ENCODE data around the gene ZNF587. TPM values are rescaled to one million over a fixed set of nuclear protein-coding genes. Genes with fewer than 3 reads are reported as not detected.
"Not testable (repeated sequence)": the region's sequence is repeated elsewhere in the genome, so short reads cannot be mapped to it uniquely, and the experiment has no call there.

The ZNF587 gene
- total RNA-seq, 2 donors from 2014 or later = 18.3 to 29.7 TPM

GRCh38 chr19:57829316-57829715, 20.3 kb upstream of the ZNF587 start:
- Histone ChIP-seq H3K27ac (no peak overlapping the region), H3K27me3 (replicated peaks; ENCODE audit: insufficient read depth) (no peaks in the 10 kb centered on the region), H3K4me3 (no peak overlapping the region), H3K36me3 (no peaks in the 10 kb centered on the region), H3K4me1 (ENCODE audit: control insufficient read depth in 1 of 2, low read depth in 2 of 2) (no peaks in the 10 kb centered on the region), H3K9me3 (peaks cover 3% of the 10 kb centered on the region)
- DNase-seq (ENCODE audit: low spot score) (no peak), ATAC-seq (ENCODE audit: insufficient number of reproducible peaks, low FRiP score, low read depth) (no peak)
- no peak for TF ChIP-seq CTCF (IDR thresholded peaks at IDR 0.05)

- ATAC-seq (ENCODE audit: insufficient number of reproducible peaks, low FRiP score, low read depth) = no peak
- peaks cover 3% of the 10 kb centered on the region for H3K9me3 ChIP-seq
- H3K4me3 ChIP-seq = peak within 1 kb of the TSS; percentile 66
- DNase-seq (ENCODE audit: low spot score) = no peak
- no peaks in the 10 kb centered on the region for H3K27me3 ChIP-seq (replicated peaks; ENCODE audit: insufficient read depth)
- no peaks in the 10 kb centered on the region for H3K4me1 ChIP-seq (ENCODE audit: control insufficient read depth in 1 of 2, low read depth in 2 of 2)
- no peaks in the 10 kb centered on the region for H3K36me3 ChIP-seq
- TF ChIP-seq CTCF (IDR thresholded peaks at IDR 0.05) = peak; percentile 18
- peak within 1 kb of the TSS in 1 of 2 donors; percentile 46 for H3K27ac ChIP-seq
Measured at GRCh38 chr19:57830071-57830602, 19.5 kb upstream of the ZNF587 start, which contains the start of gene ZNF587B. Gene ZNF587B, plus strand, starts transcription at chr19:57830299. Its CDS starts 230 bp downstream, at chr19:57830529.

GRCh38 chr19:57836991-57837390, 12.7 kb upstream of the ZNF587 start:
- not testable (repeated sequence) for ATAC-seq (ENCODE audit: insufficient number of reproducible peaks, low FRiP score, low read depth); H3K4me1 ChIP-seq (ENCODE audit: control insufficient read depth in 1 of 2, low read depth in 2 of 2); H3K27me3 ChIP-seq (replicated peaks; ENCODE audit: insufficient read depth); H3K4me3 ChIP-seq; H3K9me3 ChIP-seq; DNase-seq (ENCODE audit: low spot score); H3K27ac ChIP-seq
- peaks cover 16% of the 10 kb centered on the region for H3K36me3 ChIP-seq

GRCh38 chr19:57838622-57839191, 11.0 kb upstream of the ZNF587 start:
- H3K27ac ChIP-seq; H3K27me3 ChIP-seq (replicated peaks; ENCODE audit: insufficient read depth); H3K9me3 ChIP-seq; H3K4me3 ChIP-seq; H3K4me1 ChIP-seq (ENCODE audit: control insufficient read depth in 1 of 2, low read depth in 2 of 2); ATAC-seq (ENCODE audit: insufficient number of reproducible peaks, low FRiP score, low read depth); DNase-seq (ENCODE audit: low spot score): not testable (repeated sequence)
- H3K36me3 ChIP-seq = peaks cover 22% of the 10 kb centered on the region

GRCh38 chr19:57841122-57841763, 8.4 kb upstream of the ZNF587 start:
- H3K36me3 ChIP-seq = peaks cover 28% of the 10 kb centered on the region
- ATAC-seq (ENCODE audit: insufficient number of reproducible peaks, low FRiP score, low read depth) = no peak
- no peak for TF ChIP-seq CTCF (IDR thresholded peaks at IDR 0.05)
- no peaks in the 10 kb centered on the region for H3K9me3 ChIP-seq
- no peaks in the 10 kb centered on the region for H3K4me1 ChIP-seq (ENCODE audit: control insufficient read depth in 1 of 2, low read depth in 2 of 2)
- H3K27ac ChIP-seq = no peak overlapping the region
- no peak for DNase-seq (ENCODE audit: low spot score)
- no peak overlapping the region for H3K4me3 ChIP-seq
- no peaks in the 10 kb centered on the region for H3K27me3 ChIP-seq (replicated peaks; ENCODE audit: insufficient read depth)

- H3K9me3 ChIP-seq; H3K27me3 ChIP-seq (replicated peaks; ENCODE audit: insufficient read depth); H3K4me3 ChIP-seq; H3K4me1 ChIP-seq (ENCODE audit: control insufficient read depth in 1 of 2, low read depth in 2 of 2); DNase-seq (ENCODE audit: low spot score); H3K36me3 ChIP-seq; H3K27ac ChIP-seq; ATAC-seq (ENCODE audit: insufficient number of reproducible peaks, low FRiP score, low read depth): not testable (repeated sequence)
Measured at GRCh38 chr19:57847164-57847563, 2.5 kb upstream of the ZNF587 start.

GRCh38 chr19:57849162-57849665, 445 bp upstream of the ZNF587 start:
- H3K27ac ChIP-seq; ATAC-seq (ENCODE audit: insufficient number of reproducible peaks, low FRiP score, low read depth); DNase-seq (ENCODE audit: low spot score); H3K4me1 ChIP-seq (ENCODE audit: control insufficient read depth in 1 of 2, low read depth in 2 of 2); H3K9me3 ChIP-seq; H3K27me3 ChIP-seq (replicated peaks; ENCODE audit: insufficient read depth): not testable (repeated sequence)
- Histone ChIP-seq H3K4me3 (peak overlapping the region; percentile 81), H3K36me3 (peaks cover 11% of the 10 kb centered on the region)

All from thoracic aorta (tissue), 2 donors.